Measurements from ENCODE around the gene GCSAML. TPM values are rescaled to one million over a fixed set of nuclear protein-coding genes. Genes with fewer than 3 reads are reported as not detected.

The GCSAML gene
- polyA plus RNA-seq, 3 donors: 0.16 TPM; not detected in 2

DNA sequence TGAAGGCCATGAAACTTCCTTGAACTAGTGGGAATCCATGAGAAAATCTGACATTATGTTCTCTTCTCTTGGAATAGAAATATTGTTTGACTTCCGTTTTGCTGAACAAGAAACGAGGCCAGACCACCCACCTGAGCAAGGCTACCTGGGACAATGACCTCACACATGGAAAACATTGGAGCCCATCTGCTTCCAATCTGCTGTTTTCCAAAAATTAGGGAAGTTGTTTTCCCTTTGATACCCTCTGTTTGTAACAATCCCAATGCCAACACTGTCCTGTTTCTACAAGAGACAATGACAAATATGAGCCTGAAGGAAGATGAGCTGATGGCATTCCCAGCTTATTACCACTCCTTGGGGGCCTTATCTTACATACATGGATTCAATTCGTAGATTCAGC lies 42.1 kb upstream of the GCSAML start:
- 80% methylated on average over 1 of the region's 3 CpGs for WGBS (ENCODE audit: insufficient coverage)
- no peak for DNase-seq
- Histone ChIP-seq H3K79me2 (ENCODE audit: insufficient read depth, low read length) (no peaks in the 10 kb centered on the region), H3K27me3 (ENCODE audit: control insufficient read depth in 2 of 2, insufficient read depth in 2 of 2, low read length in 2 of 2) (no peaks in the 10 kb centered on the region), H3K9me3 (replicated peaks in 1 of 2; ENCODE audit: control insufficient read depth in 1 of 2, insufficient read depth in 1 of 2, low read length in 2 of 2) (no peaks in the 10 kb centered on the region), H3K4me3 (replicated peaks in 1 of 3; ENCODE audit: low read depth in 2 of 3, low read length in 3 of 3) (no peak overlapping the region), H3K4me1 (ENCODE audit: control insufficient read depth in 1 of 2, insufficient read depth in 2 of 2, low read length in 2 of 2) (no peaks in the 10 kb centered on the region), H3K36me3 (replicated peaks in 1 of 2; ENCODE audit: control insufficient read depth in 1 of 2, insufficient read depth in 2 of 2, low read length in 2 of 2) (no peaks in the 10 kb centered on the region), H3K27ac (ENCODE audit: low read depth in 1 of 2, low read length in 2 of 2) (no peak overlapping the region), H2AFZ (ENCODE audit: insufficient read depth, low read depth, low read length, poor library complexity, severe bottlenecking) (no peak overlapping the region), H4K20me1 (ENCODE audit: insufficient read depth, low read length) (no peaks in the 10 kb centered on the region), H3K4me2 (replicated peaks; ENCODE audit: extremely low read depth, low read length, poor library complexity, severe bottlenecking) (no peak overlapping the region), H3K9ac (ENCODE audit: insufficient read depth, low read length, poor library complexity, severe bottlenecking) (no peak overlapping the region)
- no peaks in the 10 kb centered on the region for H3K36me3 Mint-ChIP-seq
- intact Hi-C loops (cut with micrococcal nuclease): no loop called here
- no peak overlapping the region for H3K4me3 Mint-ChIP-seq
- peaks cover 2 to 19% (median 12%) of the 10 kb centered on the region in 7 donors for H3K9me3 Mint-ChIP-seq
- H3K27me3 Mint-ChIP-seq (ENCODE audit: low read depth in 3 of 3): peaks cover 0 to 1% (median 0%) of the 10 kb centered on the region in 3 donors
- H3K4me1 Mint-ChIP-seq: no peaks in the 10 kb centered on the region
- TF ChIP-seq, protein P1, sequence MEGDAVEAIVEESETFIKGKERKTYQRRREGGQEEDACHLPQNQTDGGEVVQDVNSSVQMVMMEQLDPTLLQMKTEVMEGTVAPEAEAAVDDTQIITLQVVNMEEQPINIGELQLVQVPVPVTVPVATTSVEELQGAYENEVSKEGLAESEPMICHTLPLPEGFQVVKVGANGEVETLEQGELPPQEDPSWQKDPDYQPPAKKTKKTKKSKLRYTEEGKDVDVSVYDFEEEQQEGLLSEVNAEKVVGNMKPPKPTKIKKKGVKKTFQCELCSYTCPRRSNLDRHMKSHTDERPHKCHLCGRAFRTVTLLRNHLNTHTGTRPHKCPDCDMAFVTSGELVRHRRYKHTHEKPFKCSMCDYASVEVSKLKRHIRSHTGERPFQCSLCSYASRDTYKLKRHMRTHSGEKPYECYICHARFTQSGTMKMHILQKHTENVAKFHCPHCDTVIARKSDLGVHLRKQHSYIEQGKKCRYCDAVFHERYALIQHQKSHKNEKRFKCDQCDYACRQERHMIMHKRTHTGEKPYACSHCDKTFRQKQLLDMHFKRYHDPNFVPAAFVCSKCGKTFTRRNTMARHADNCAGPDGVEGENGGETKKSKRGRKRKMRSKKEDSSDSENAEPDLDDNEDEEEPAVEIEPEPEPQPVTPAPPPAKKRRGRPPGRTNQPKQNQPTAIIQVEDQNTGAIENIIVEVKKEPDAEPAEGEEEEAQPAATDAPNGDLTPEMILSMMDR (IDR thresholded peaks at IDR 0.05): no peak
- no peak overlapping the region for H3K27ac Mint-ChIP-seq

DNA sequence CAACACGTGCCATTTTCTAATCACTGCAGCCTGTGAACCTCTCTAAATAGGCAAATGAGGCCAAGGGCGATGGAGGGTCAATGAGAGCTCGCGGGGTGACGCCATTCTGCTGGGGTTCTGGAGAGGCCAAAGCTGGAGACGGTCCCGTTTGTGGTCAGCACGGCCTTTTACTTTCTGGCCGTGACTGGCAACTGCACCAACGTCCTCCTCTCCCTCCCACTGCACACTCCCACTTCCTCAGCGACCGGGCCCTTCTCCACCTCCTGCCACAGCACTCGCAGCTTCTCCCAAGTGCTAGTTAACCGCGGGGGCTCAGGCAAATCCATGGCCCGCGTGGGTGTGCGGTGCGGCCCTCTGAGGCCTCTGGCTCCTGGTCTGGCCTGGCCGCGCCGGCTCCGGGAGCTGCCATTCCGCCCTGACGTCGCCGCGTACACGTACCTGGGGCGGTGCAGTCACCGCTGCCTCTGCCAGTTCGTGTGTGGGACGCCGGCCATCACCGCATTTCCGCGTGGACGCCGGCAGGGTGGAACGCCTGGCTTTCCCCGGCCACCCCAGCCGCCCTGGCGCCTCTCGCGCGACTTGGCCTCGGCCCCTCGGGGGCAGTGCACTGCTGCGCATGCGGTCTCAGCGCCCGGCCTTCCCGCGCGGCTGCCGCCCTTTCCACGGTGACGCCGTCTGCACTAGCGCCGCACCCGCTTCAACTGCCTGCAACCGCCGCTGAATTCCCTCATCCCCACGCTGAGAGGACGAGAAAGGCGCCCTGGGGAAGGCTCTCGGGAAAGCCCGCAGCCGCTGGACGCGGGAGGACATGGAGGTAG lies 30.9 kb upstream of the GCSAML start:
- Mint-ChIP-seq H3K4me1 (peaks cover 4% of the 10 kb centered on the region), H3K36me3 (peaks cover 12 to 13% of the 10 kb centered on the region in 2 donors), H3K27ac (peak overlapping the region in 2 of 7 donors; percentile 18 to 44), H3K9me3 (peaks cover 30 to 48% (median 36%) of the 10 kb centered on the region in 7 donors), H3K27me3 (ENCODE audit: low read depth in 3 of 3) (peaks cover 0 to 3% (median 0%) of the 10 kb centered on the region in 3 donors), H3K4me3 (peak overlapping the region; percentile 61 to 78)
- Histone ChIP-seq H3K27me3 (ENCODE audit: control insufficient read depth in 2 of 2, insufficient read depth in 2 of 2, low read length in 2 of 2) (no peaks in the 10 kb centered on the region), H3K27ac (ENCODE audit: low read depth in 1 of 2, low read length in 2 of 2) (no peak overlapping the region), H4K20me1 (ENCODE audit: insufficient read depth, low read length) (no peaks in the 10 kb centered on the region), H3K9me3 (replicated peaks in 1 of 2; ENCODE audit: control insufficient read depth in 1 of 2, insufficient read depth in 1 of 2, low read length in 2 of 2) (peaks cover 15 to 30% of the 10 kb centered on the region in 2 donors), H3K4me1 (ENCODE audit: control insufficient read depth in 1 of 2, insufficient read depth in 2 of 2, low read length in 2 of 2) (no peaks in the 10 kb centered on the region), H3K9ac (ENCODE audit: insufficient read depth, low read length, poor library complexity, severe bottlenecking) (peak overlapping the region; percentile 21), H3K79me2 (ENCODE audit: insufficient read depth, low read length) (no peaks in the 10 kb centered on the region), H3K36me3 (replicated peaks in 1 of 2; ENCODE audit: control insufficient read depth in 1 of 2, insufficient read depth in 2 of 2, low read length in 2 of 2) (no peaks in the 10 kb centered on the region), H2AFZ (ENCODE audit: insufficient read depth, low read depth, low read length, poor library complexity, severe bottlenecking) (peak overlapping the region; percentile 63), H3K4me3 (replicated peaks in 1 of 3; ENCODE audit: low read depth in 2 of 3, low read length in 3 of 3) (peak overlapping the region in 2 of 3 experiments; percentile 3 to 53), H3K4me2 (replicated peaks; ENCODE audit: extremely low read depth, low read length, poor library complexity, severe bottlenecking) (peak overlapping the region; percentile 48)
- intact Hi-C loops (cut with micrococcal nuclease): no loop called here
- WGBS (ENCODE audit: insufficient coverage): 55% methylated on average over 72 of the region's 72 CpGs
- TF ChIP-seq, protein P1 (IDR thresholded peaks at IDR 0.05): no peak
- peak in 1 of 3 donors; percentile 24 for DNase-seq
